Osteocyte (in vitro differentiated cells): ENCODE measurements around the gene DUSP5. TPM values are rescaled to one million over a fixed set of nuclear protein-coding genes. Genes with fewer than 3 reads are reported as not detected.
A peak's percentile ranks its signal among the peaks of the same experiment; 100 is the strongest.

Source experiments
- DNase-seq: peaks from one replicate; pipeline ENCODE4 v3.0.0; 2021; ENCODE audit warnings: mixed read lengths; ENCODE audit not compliant: unreplicated experiment; ENCODE audit errors: extremely low spot score
- H3K27ac Mint-ChIP-seq: one replicate; pipeline ENCODE4 v1.8.0; 2021; ENCODE audit warnings: mild to moderate bottlenecking, mixed read lengths; ENCODE audit not compliant: unreplicated experiment
- H3K27me3 Mint-ChIP-seq: one replicate; pipeline ENCODE4 v1.8.0; 2021; ENCODE audit warnings: mixed read lengths; ENCODE audit not compliant: unreplicated experiment
- H3K36me3 Mint-ChIP-seq: one replicate; pipeline ENCODE4 v1.8.0; 2021; ENCODE audit warnings: mixed read lengths; ENCODE audit not compliant: unreplicated experiment
- H3K4me1 Mint-ChIP-seq: one replicate; pipeline ENCODE4 v1.8.0; 2021; ENCODE audit warnings: mixed read lengths; ENCODE audit not compliant: unreplicated experiment
- H3K4me3 Mint-ChIP-seq: one replicate; pipeline ENCODE4 v1.8.0; 2021; ENCODE audit warnings: mild to moderate bottlenecking, moderate library complexity, mixed read lengths; ENCODE audit not compliant: unreplicated experiment
- H3K9me3 Mint-ChIP-seq: one replicate; pipeline ENCODE4 v1.8.0; 2021; ENCODE audit warnings: mixed read lengths; ENCODE audit not compliant: unreplicated experiment
- CTCF ChIP-seq: fragments of 200-600 bp; sonication (generic); IDR thresholded peaks from 2 replicates; pipeline ENCODE4 v1.5.0; 2021; ENCODE audit warnings: antibody characterized with exemption, mild to moderate bottlenecking, moderate library complexity
- total RNA-seq: library from RNA; stranded (reverse); gene quantifications from 2 replicates; pipeline ENCODE4 v1.2.1, GENCODE V29; 2021

DUSP5 gene
- total RNA-seq, 1 donor from 2014 or later = 16.1 TPM

- H3K9me3 Mint-ChIP-seq = no peaks in the 10 kb centered on the region
- H3K4me3 Mint-ChIP-seq = no peak overlapping the region
- DNase-seq = no peak
- no peaks in the 10 kb centered on the region for H3K36me3 Mint-ChIP-seq
- no peak overlapping the region for H3K27ac Mint-ChIP-seq
- no peak for TF ChIP-seq CTCF
- H3K27me3 Mint-ChIP-seq = peaks cover 16% of the 10 kb centered on the region
- peaks cover 5% of the 10 kb centered on the region for H3K4me1 Mint-ChIP-seq
These were observed 47.3 kb downstream of the DUSP5 start for GRCh38 chr10:110544958-110545537.

GRCh38 chr10:110546077-110546476 is 48.4 kb downstream of the DUSP5 start:
- Mint-ChIP-seq H3K36me3 (no peaks in the 10 kb centered on the region), H3K27ac (no peak overlapping the region), H3K4me1 (peaks cover 5% of the 10 kb centered on the region), H3K27me3 (peaks cover 19% of the 10 kb centered on the region), H3K9me3 (no peaks in the 10 kb centered on the region), H3K4me3 (no peak overlapping the region)
- DNase-seq = no peak
- TF ChIP-seq CTCF = no peak

GRCh38 chr10:110546499-110547110 is 48.9 kb downstream of the DUSP5 start:
- no peaks in the 10 kb centered on the region for H3K9me3 Mint-ChIP-seq
- no peak for TF ChIP-seq CTCF
- H3K36me3 Mint-ChIP-seq = no peaks in the 10 kb centered on the region
- peaks cover 5% of the 10 kb centered on the region for H3K4me1 Mint-ChIP-seq
- H3K27me3 Mint-ChIP-seq = peaks cover 23% of the 10 kb centered on the region
- H3K4me3 Mint-ChIP-seq = no peak overlapping the region
- no peak overlapping the region for H3K27ac Mint-ChIP-seq
- DNase-seq = no peak

- no peak for DNase-seq
- H3K36me3 Mint-ChIP-seq = no peaks in the 10 kb centered on the region
- peak; percentile 88 for TF ChIP-seq CTCF
- H3K4me1 Mint-ChIP-seq = peaks cover 5% of the 10 kb centered on the region
- no peak overlapping the region for H3K4me3 Mint-ChIP-seq
- no peak overlapping the region for H3K27ac Mint-ChIP-seq
- H3K9me3 Mint-ChIP-seq = no peaks in the 10 kb centered on the region
- H3K27me3 Mint-ChIP-seq = peaks cover 28% of the 10 kb centered on the region
These were observed 49.5 kb downstream of the DUSP5 start for GRCh38 chr10:110547139-110547761.

- peaks cover 5% of the 10 kb centered on the region for H3K4me1 Mint-ChIP-seq
These were observed 50.3 kb downstream of the DUSP5 start for GRCh38 chr10:110548002-110548401.

More at GRCh38 chr10:110548002-110548401, 50.3 kb downstream of the DUSP5 start:
- no peak for DNase-seq
- Mint-ChIP-seq H3K36me3 (no peaks in the 10 kb centered on the region), H3K27ac (no peak overlapping the region), H3K27me3 (peaks cover 28% of the 10 kb centered on the region), H3K9me3 (no peaks in the 10 kb centered on the region), H3K4me3 (no peak overlapping the region)
- no peak for TF ChIP-seq CTCF
